ENCODE results near the gene RPRD2. TPM values are rescaled to one million over a fixed set of nuclear protein-coding genes. Genes with fewer than 3 reads are reported as not detected.
"Not testable (repeated sequence)": the region's sequence is repeated elsewhere in the genome, so short reads cannot be mapped to it uniquely, and the experiment has no call there.

RPRD2 gene
- total and polyA plus RNA-seq, 11 donors, result 6.4 to 33.4 (median 22.6) TPM

DNA sequence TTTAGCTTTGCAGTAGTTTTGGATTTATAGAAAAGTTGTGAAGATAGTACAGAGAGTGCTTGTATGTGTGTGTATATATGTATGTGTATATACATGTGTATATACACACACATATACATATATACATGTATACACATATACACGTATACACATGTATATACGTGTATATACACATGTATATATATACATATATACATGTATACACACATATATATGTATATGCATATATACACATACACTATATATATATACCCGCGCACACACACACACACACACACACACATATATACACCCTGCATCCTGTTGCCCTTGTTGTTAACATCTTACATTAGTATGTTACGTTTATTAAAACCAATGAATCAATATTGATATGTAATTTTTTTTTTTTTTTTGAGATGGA lies 24.3 kb downstream of the RPRD2 start:
- WGBS, 4 donors, result 88 to 94% (median 92%) methylated on average over 5 of the region's 5 CpGs
- intact Hi-C loops (cut with DNase I), result no loop called here
- Histone ChIP-seq H3K27me3 (no peaks in the 10 kb centered on the region), H3K9me3 (no peaks in the 10 kb centered on the region), H3K4me1 (peaks cover 0 to 43% (median 21%) of the 10 kb centered on the region in 12 donors), H3K36me3 (no peaks in the 10 kb centered on the region), H3K27ac (no peak overlapping the region), H3K4me3 (no peak overlapping the region)
- no peak for TF ChIP-seq POLR2A (IDR thresholded peaks at IDR 0.05)
- TF ChIP-seq, protein P1, sequence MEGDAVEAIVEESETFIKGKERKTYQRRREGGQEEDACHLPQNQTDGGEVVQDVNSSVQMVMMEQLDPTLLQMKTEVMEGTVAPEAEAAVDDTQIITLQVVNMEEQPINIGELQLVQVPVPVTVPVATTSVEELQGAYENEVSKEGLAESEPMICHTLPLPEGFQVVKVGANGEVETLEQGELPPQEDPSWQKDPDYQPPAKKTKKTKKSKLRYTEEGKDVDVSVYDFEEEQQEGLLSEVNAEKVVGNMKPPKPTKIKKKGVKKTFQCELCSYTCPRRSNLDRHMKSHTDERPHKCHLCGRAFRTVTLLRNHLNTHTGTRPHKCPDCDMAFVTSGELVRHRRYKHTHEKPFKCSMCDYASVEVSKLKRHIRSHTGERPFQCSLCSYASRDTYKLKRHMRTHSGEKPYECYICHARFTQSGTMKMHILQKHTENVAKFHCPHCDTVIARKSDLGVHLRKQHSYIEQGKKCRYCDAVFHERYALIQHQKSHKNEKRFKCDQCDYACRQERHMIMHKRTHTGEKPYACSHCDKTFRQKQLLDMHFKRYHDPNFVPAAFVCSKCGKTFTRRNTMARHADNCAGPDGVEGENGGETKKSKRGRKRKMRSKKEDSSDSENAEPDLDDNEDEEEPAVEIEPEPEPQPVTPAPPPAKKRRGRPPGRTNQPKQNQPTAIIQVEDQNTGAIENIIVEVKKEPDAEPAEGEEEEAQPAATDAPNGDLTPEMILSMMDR (IDR thresholded peaks at IDR 0.05), result no peak
- ATAC-seq (no peak), DNase-seq (no peak)

DNA sequence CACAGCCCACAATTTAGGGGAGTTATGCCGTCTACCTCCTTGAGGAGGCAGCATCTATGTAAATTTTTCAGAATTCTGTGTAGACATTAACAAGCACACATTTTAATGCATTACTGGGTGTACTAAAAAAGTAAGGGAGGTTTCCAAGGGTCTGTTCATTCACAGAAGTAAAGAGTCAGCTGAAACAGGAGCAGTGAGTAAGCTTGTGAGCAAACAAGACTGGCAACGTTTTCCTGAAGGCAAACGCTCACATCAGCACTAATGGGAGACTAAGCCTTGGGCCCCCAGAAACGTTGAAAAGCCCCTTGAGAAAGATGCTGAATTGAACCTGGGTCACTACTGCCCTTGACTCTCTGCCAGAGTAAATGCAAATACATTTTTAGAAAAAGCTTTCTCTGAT lies 25.7 kb downstream of the RPRD2 start:
- 37 to 76% (median 40%) methylated on average over 4 of the region's 4 CpGs for WGBS, 4 donors
- ATAC-seq (no peak), DNase-seq (no peak)
- TF ChIP-seq, protein P1 (IDR thresholded peaks at IDR 0.05), result no peak
- Histone ChIP-seq H3K27me3 (no peaks in the 10 kb centered on the region), H3K27ac (no peak overlapping the region), H3K36me3 (no peaks in the 10 kb centered on the region), H3K4me1 (peaks cover 0 to 33% (median 11%) of the 10 kb centered on the region in 12 donors), H3K4me3 (no peak overlapping the region), H3K9me3 (no peaks in the 10 kb centered on the region)
- intact Hi-C loops (cut with DNase I), result no loop called here

GRCh38 chr1:150392627-150393026 lies 28.7 kb downstream of the RPRD2 start:
- 83 to 96% (median 89%) methylated on average over 3 of the region's 3 CpGs for WGBS, 4 donors
- no peak overlapping the region for H3K27ac ChIP-seq

DNA sequence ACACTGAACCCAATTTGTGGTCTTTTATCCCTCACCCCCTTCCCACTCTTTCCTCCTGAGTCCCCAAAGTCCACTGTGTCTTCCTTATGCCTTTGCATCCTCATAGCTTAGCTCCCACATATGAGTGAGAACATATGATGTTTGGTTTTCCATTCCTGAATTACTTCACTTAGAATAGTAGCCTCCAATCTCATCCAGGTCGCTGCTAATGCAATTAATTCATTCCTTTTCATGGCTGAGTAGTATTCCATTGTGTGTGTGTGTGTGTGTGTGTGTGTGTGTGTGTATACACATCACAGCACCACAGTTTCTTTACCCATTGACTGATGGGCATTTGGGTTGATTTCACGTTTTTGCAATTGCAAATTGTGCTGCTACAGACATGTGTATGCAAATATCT lies 31.2 kb downstream of the RPRD2 start:
- H3K9me3 ChIP-seq, result peaks cover 0 to 19% (median 0%) of the 10 kb centered on the region in 12 donors
- WGBS, 4 donors, result 94 to 100% (median 97%) methylated on average over 2 of the region's 2 CpGs
- not testable (repeated sequence) for H3K4me1 ChIP-seq, H3K27me3 ChIP-seq, DNase-seq, ATAC-seq, H3K27ac ChIP-seq, H3K4me3 ChIP-seq, H3K36me3 ChIP-seq
- intact Hi-C loops (cut with DNase I), result loop anchor here in 1 of 10 donors (5.0 kb wide), 1 partner anchor 42 kb away; no protein-coding TSS in a partner anchor

More at GRCh38 chr1:150392627-150393026, 28.7 kb downstream of the RPRD2 start:
- Histone ChIP-seq H3K9me3 (peaks cover 0 to 19% (median 0%) of the 10 kb centered on the region in 12 donors), H3K36me3 (no peaks in the 10 kb centered on the region), H3K4me3 (no peak overlapping the region), H3K4me1 (peaks cover 0 to 22% (median 7%) of the 10 kb centered on the region in 12 donors), H3K27me3 (no peaks in the 10 kb centered on the region)
- TF ChIP-seq, protein P1 (IDR thresholded peaks at IDR 0.05), result no peak
- no peak for TF ChIP-seq POLR2A (IDR thresholded peaks at IDR 0.05)
- intact Hi-C loops (cut with DNase I), result no loop called here
- ATAC-seq (no peak), DNase-seq (no peak)
